GM23338 (cell line): ENCODE data around the gene OVCH1. TPM values are rescaled to one million over a fixed set of nuclear protein-coding genes. Genes with fewer than 3 reads are reported as not detected.

Experiments
- ATAC-seq: fragments of 200-7000 bp; cut with Tn5 transposase; 3 replicates; pipeline ENCODE4 v1.9.1; 2020
- DNase-seq: peaks from one replicate; pipeline ENCODE4 v3.0.0-alpha.2; 2015; ENCODE audit warnings: low spot score
- H2AFZ ChIP-seq: fragments of 200-600 bp; sonication (generic); 2 replicates; pipeline ENCODE4 v1.8.0; 2016; ENCODE audit warnings: antibody characterized with exemption, mild to moderate bottlenecking, moderate library complexity
- H3F3A ChIP-seq: fragments of 200-600 bp; sonication (generic); replicated peaks from 2 replicates; pipeline ENCODE4 v1.8.0; 2017; ENCODE audit warnings: antibody characterized with exemption, mixed run types, low read depth
- H3K27ac ChIP-seq: fragments of 200-600 bp; sonication (generic); 2 replicates; pipeline ENCODE4 v1.6.1; 2016; ENCODE audit warnings: low read depth
- H3K27me3 ChIP-seq: fragments of 200-600 bp; sonication (generic); 2 replicates; pipeline ENCODE4 v1.8.0; 2016; ENCODE audit warnings: mild to moderate bottlenecking, mixed run types, moderate library complexity; ENCODE audit not compliant: insufficient read depth
- H3K36me3 ChIP-seq: fragments of 200-600 bp; sonication (generic); 2 replicates; pipeline ENCODE4 v1.8.0; 2016; ENCODE audit warnings: mild to moderate bottlenecking; ENCODE audit not compliant: insufficient read depth
- H3K4me1 ChIP-seq: fragments of 200-600 bp; sonication (generic); 2 replicates; pipeline ENCODE4 v1.8.0; 2016; ENCODE audit warnings: mild to moderate bottlenecking, moderate library complexity; ENCODE audit not compliant: insufficient read depth
- H3K4me2 ChIP-seq: fragments of 200-600 bp; sonication (generic); 2 replicates; pipeline ENCODE4 v1.7.1; 2017; ENCODE audit warnings: mixed run types
- H3K4me3 ChIP-seq: fragments of 200-600 bp; sonication (generic); 2 replicates; pipeline ENCODE4 v1.6.1; 2016; ENCODE audit warnings: mixed run types
- H3K79me2 ChIP-seq: fragments of 200-600 bp; sonication (generic); replicated peaks from 2 replicates; pipeline ENCODE4 v1.8.0; 2017; ENCODE audit warnings: mild to moderate bottlenecking; ENCODE audit not compliant: insufficient read depth
- H3K9me2 ChIP-seq: fragments of 200-600 bp; sonication (generic); 2 replicates; pipeline ENCODE4 v1.8.0; 2017; ENCODE audit not compliant: insufficient read depth
- H4K20me1 ChIP-seq: fragments of 200-600 bp; sonication (generic); replicated peaks from 2 replicates; pipeline ENCODE4 v1.8.0; 2017; ENCODE audit warnings: mild to moderate bottlenecking; ENCODE audit not compliant: insufficient read depth
- H3K27ac Mint-ChIP-seq: 2 replicates; pipeline ENCODE4 v1.8.0; 2020; ENCODE audit warnings: inconsistent platforms, mild to moderate bottlenecking, moderate library complexity, mixed read lengths
- H3K27me3 Mint-ChIP-seq: 3 replicates; pipeline ENCODE4 v1.8.0; 2022; ENCODE audit warnings: low read depth, mild to moderate bottlenecking, moderate library complexity, mixed read lengths, inconsistent platforms; ENCODE audit not compliant: insufficient read depth, poor library complexity
- H3K36me3 Mint-ChIP-seq: 3 replicates; pipeline ENCODE4 v1.8.0; 2021; ENCODE audit warnings: low read depth, mild to moderate bottlenecking, inconsistent platforms, moderate library complexity, mixed read lengths
- H3K4me1 Mint-ChIP-seq: 3 replicates; pipeline ENCODE4 v1.8.0; 2020; ENCODE audit warnings: mild to moderate bottlenecking, inconsistent platforms, mixed read lengths
- H3K4me3 Mint-ChIP-seq: 3 replicates; pipeline ENCODE4 v1.8.0; 2021; ENCODE audit warnings: moderate library complexity, mild to moderate bottlenecking, inconsistent platforms, mixed read lengths
- H3K9me3 Mint-ChIP-seq: 3 replicates; pipeline ENCODE4 v1.8.0; 2020; ENCODE audit warnings: moderate library complexity, mild to moderate bottlenecking, inconsistent platforms, mixed read lengths
- CREB1 ChIP-seq: fragments of 250-450 bp; sonication (Bioruptor Pico); IDR thresholded peaks from 2 replicates; pipeline ENCODE4 v1.5.0; 2020; ENCODE audit warnings: low read depth, mild to moderate bottlenecking, moderate library complexity
- EZH2 ChIP-seq: fragments of 200-600 bp; sonication (generic); IDR thresholded peaks from one replicate; pipeline ENCODE4 v1.8.0; 2017; ENCODE audit warnings: antibody characterized with exemption, mild to moderate bottlenecking, low read depth; ENCODE audit not compliant: unreplicated experiment
- NANOG ChIP-seq: IDR thresholded peaks from 2 replicates; pipeline ENCODE4 v1.6.1; 2016; ENCODE audit warnings: antibody characterized with exemption, borderline replicate concordance
- POLR2AphosphoS5 ChIP-seq: IDR thresholded peaks from 2 replicates; pipeline ENCODE4 v1.6.1; 2016; ENCODE audit warnings: antibody characterized with exemption, low read depth
- ZNF114 ChIP-seq: fragments of 250-450 bp; sonication (Bioruptor Pico); IDR thresholded peaks from 2 replicates; pipeline ENCODE4 v1.5.0; 2020; ENCODE audit warnings: mild to moderate bottlenecking, moderate library complexity
- ZNF331 ChIP-seq: fragments of 250-450 bp; sonication (Bioruptor Pico); IDR thresholded peaks from 2 replicates; pipeline ENCODE4 v1.5.0; 2020; ENCODE audit warnings: low read depth, mild to moderate bottlenecking, moderate library complexity
- ZNF462 ChIP-seq: fragments of 250-450 bp; sonication (Bioruptor Pico); IDR thresholded peaks from 2 replicates; pipeline ENCODE4 v1.5.0; 2020; ENCODE audit warnings: mild to moderate bottlenecking, moderate library complexity
- polyA plus RNA-seq: library from polyadenylated mRNA; unstranded; fragments of >200 nt; fragmentation: Nextera tagmentation; extraction: Ambion mirVana; gene quantifications from 2 replicates; pipeline ENCODE4 v1.2.1, GENCODE V29; 2016
- total RNA-seq: library from RNA; depleted of rRNA; stranded (reverse); fragments of >200 nt; shearing (Covaris generic); gene quantifications from 2 replicates; pipeline ENCODE4 v1.2.3, GENCODE V29; 2014
- TF ChIP-seq, protein P1 (sequence below): IDR thresholded peaks from 2 replicates; pipeline ENCODE4 v1.6.1; 2016; ENCODE audit warnings: antibody characterized with exemption

The OVCH1 gene
- total and polyA plus RNA-seq, 2 experiments from 2014 or later, result not detected

- TF ChIP-seq ZNF462 (no peak), EZH2 (no peak), CREB1 (CRISPR knock-in tag) (no peak)
- TF ChIP-seq, protein P1, sequence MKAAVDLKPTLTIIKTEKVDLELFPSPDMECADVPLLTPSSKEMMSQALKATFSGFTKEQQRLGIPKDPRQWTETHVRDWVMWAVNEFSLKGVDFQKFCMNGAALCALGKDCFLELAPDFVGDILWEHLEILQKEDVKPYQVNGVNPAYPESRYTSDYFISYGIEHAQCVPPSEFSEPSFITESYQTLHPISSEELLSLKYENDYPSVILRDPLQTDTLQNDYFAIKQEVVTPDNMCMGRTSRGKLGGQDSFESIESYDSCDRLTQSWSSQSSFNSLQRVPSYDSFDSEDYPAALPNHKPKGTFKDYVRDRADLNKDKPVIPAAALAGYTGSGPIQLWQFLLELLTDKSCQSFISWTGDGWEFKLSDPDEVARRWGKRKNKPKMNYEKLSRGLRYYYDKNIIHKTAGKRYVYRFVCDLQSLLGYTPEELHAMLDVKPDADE, result no peak
Measured at GRCh38 chr12:29425722-29426121, 71.8 kb downstream of the OVCH1 start (continued).

DNA sequence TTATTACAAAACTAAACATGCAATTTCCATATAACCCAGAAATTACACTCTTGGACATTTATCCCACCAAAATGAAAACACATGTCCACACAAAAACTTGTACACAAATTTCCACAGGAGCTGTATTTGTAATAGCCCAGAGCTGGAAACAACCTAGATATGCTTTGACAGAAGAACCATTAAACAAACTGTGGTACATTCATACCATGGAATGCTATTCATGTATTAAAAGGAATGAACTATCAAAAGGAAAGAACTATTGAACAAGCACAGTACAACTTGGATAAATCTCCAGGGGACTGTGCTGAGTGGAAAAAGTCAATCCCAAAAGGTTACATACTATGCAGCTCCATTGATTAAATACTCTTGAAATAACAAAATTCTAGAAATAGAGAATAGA lies 80.7 kb downstream of the OVCH1 start:
- H3K36me3 Mint-ChIP-seq, result peaks cover 15% of the 10 kb centered on the region
- no peaks in the 10 kb centered on the region for H4K20me1 ChIP-seq
- ATAC-seq (no peak), DNase-seq (no peak)
- no peaks in the 10 kb centered on the region for H3K27me3 Mint-ChIP-seq
- no peaks in the 10 kb centered on the region for H3K4me1 ChIP-seq
- 0 out of 2 replicates have a peak, but pooled peaks cover 5% of the 10 kb centered on the region for H3K36me3 ChIP-seq
- no peak overlapping the region for H3K4me3 ChIP-seq
- H2AFZ ChIP-seq, result no peak overlapping the region
- H3K79me2 ChIP-seq, result no peaks in the 10 kb centered on the region
- no peak overlapping the region for H3K27ac Mint-ChIP-seq
- no peak overlapping the region for H3K27ac ChIP-seq
- no peak overlapping the region for H3K4me3 Mint-ChIP-seq
- H3K9me3 Mint-ChIP-seq, result peaks cover 20% of the 10 kb centered on the region
- no peak overlapping the region for H3K4me2 ChIP-seq
- no peaks in the 10 kb centered on the region for H3K27me3 ChIP-seq
- H3K9me2 ChIP-seq, result 0 out of 2 replicates have a peak, but pooled peaks cover 5% of the 10 kb centered on the region
- no peaks in the 10 kb centered on the region for H3F3A ChIP-seq
- H3K4me1 Mint-ChIP-seq, result no peaks in the 10 kb centered on the region
- TF ChIP-seq ZNF114, result no peak
- no peak for TF ChIP-seq CREB1 (CRISPR knock-in tag)
- TF ChIP-seq ZNF331 (CRISPR knock-in tag), result no peak
- TF ChIP-seq ZNF462, result no peak
- no peak for TF ChIP-seq EZH2
- no peak for TF ChIP-seq NANOG
- no peak for TF ChIP-seq POLR2AphosphoS5
